Progenitor cell of endocrine pancreas (in vitro differentiated cells): Measurements from ENCODE around the gene MAML2. TPM values are rescaled to one million over a fixed set of nuclear protein-coding genes. Genes with fewer than 3 reads are reported as not detected.

Source experiments
- DNase-seq: peaks from one replicate; pipeline ENCODE4 v3.0.0; 2021; ENCODE audit warnings: low spot score; ENCODE audit not compliant: unreplicated experiment
- H3K27ac Mint-ChIP-seq: 2 replicates; pipeline ENCODE4 v1.8.0; 2021; ENCODE audit warnings: mild to moderate bottlenecking, moderate library complexity, mixed read lengths
- H3K27me3 Mint-ChIP-seq: 2 replicates; pipeline ENCODE4 v1.8.0; 2021; ENCODE audit warnings: mixed read lengths
- H3K36me3 Mint-ChIP-seq: 2 replicates; pipeline ENCODE4 v1.8.0; 2022; ENCODE audit warnings: mixed read lengths; ENCODE audit not compliant: insufficient read depth
- H3K4me1 Mint-ChIP-seq: 2 replicates; pipeline ENCODE4 v1.8.0; 2021; ENCODE audit warnings: low read depth, mixed read lengths
- H3K4me3 Mint-ChIP-seq: 2 replicates; pipeline ENCODE4 v1.8.0; 2021; ENCODE audit warnings: low read depth, mild to moderate bottlenecking, moderate library complexity, mixed read lengths
- H3K9me3 Mint-ChIP-seq: 2 replicates; pipeline ENCODE4 v1.8.0; 2021; ENCODE audit warnings: low read depth, mixed read lengths
- total RNA-seq: library from RNA; stranded (reverse); gene quantifications from 2 replicates; pipeline ENCODE4 v1.2.1, GENCODE V29; 2021
- TF ChIP-seq, protein P1 (sequence below): fragments of 200-600 bp; sonication (generic); IDR thresholded peaks from one replicate; pipeline ENCODE4 v1.5.0; 2021; ENCODE audit warnings: antibody characterized with exemption, mild to moderate bottlenecking; ENCODE audit not compliant: unreplicated experiment

MAML2 gene
- total RNA-seq, 1 donor from 2014 or later = 17.6 TPM

DNA sequence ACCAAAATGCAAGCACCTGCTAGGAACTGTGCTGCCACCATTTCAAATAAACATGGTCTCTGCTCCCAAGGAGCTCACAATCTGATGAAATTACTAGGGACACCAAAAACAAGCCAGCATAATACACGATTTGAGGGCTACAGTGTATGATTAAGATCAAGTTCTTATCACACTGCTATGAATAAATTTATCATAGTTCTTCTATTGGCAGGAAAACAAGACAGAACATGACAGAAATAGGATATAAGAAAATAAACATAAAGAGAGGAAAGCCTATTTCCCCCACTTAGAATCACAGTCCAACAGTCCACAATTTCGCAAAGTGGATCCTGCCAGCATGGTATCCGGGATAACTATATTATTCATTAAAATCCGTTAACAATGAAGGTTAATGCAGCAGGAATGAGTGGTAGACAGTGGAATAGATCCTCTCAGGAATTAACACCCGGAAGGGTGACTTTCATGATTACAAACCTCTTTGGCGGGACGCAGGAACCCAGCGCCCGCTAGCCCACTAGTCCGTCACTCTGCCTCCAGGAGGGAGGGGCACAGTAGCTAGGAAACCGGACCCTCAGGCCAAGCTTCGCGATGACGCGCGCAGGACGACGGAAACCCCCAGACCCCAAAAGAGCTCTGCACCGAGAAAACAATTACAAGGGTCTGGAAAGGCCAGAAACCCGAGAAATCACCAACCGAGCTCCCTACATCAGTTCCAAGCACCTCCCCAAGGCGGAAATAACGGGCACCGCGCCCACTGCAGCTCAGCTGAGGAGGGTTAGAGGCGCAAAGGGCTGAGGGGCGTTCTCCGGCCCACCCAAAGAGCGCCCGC is 46.1 kb upstream of the MAML2 start:
- TF ChIP-seq, protein P1, sequence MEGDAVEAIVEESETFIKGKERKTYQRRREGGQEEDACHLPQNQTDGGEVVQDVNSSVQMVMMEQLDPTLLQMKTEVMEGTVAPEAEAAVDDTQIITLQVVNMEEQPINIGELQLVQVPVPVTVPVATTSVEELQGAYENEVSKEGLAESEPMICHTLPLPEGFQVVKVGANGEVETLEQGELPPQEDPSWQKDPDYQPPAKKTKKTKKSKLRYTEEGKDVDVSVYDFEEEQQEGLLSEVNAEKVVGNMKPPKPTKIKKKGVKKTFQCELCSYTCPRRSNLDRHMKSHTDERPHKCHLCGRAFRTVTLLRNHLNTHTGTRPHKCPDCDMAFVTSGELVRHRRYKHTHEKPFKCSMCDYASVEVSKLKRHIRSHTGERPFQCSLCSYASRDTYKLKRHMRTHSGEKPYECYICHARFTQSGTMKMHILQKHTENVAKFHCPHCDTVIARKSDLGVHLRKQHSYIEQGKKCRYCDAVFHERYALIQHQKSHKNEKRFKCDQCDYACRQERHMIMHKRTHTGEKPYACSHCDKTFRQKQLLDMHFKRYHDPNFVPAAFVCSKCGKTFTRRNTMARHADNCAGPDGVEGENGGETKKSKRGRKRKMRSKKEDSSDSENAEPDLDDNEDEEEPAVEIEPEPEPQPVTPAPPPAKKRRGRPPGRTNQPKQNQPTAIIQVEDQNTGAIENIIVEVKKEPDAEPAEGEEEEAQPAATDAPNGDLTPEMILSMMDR = no peak
- peak overlapping the region; percentile 99 for H3K27ac Mint-ChIP-seq
- no peaks in the 10 kb centered on the region for H3K27me3 Mint-ChIP-seq
- H3K9me3 Mint-ChIP-seq = peaks cover 12% of the 10 kb centered on the region
- peak overlapping the region; percentile 96 for H3K4me3 Mint-ChIP-seq
- no peak for DNase-seq
- H3K36me3 Mint-ChIP-seq = peaks cover 16% of the 10 kb centered on the region
- H3K4me1 Mint-ChIP-seq = peaks cover 14% of the 10 kb centered on the region

DNA sequence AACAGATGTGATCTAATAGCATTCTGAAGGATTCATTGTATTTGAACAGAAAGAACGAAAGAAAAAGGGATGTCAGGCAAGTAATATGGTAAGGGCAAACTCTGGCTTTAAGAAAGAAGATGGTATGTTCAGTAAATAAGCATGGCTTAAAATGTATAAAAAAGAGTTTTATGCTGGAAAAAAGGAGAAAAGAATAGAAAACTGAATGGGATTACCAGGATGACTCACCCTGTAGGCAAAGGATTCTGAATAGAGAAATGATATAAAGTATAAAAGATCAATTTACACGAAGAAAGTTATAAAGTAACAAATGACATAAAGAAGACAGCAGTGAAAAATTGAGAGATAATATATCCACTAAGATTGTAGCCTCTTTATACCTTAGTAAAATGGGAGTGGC is 42.2 kb upstream of the MAML2 start:
- Mint-ChIP-seq H3K36me3 (peaks cover 5% of the 10 kb centered on the region), H3K4me1 (peaks cover 10% of the 10 kb centered on the region), H3K9me3 (no peaks in the 10 kb centered on the region), H3K27me3 (no peaks in the 10 kb centered on the region), H3K27ac (no peak overlapping the region), H3K4me3 (no peak overlapping the region)
- no peak for DNase-seq
- TF ChIP-seq, protein P1 = no peak

DNA sequence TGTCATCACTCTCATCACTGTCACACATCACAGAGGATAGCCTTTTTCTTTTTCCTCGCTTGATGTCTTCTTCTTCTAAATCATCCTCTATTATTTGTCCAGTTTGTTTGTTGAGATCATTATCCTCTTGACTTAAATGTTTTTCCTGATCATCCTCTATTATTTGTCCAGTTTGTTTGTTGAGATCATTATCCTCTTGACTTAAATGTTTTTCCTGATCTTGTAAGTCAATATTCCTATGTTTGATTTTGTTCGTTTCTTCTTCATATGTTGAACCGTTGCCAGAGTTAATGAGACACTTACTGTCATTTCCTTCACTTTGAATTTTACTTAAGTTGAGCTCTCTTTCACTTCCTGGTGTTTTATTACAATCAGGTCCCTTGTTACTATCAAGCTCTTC is 41.2 kb upstream of the MAML2 start:
- DNase-seq = no peak
- peaks cover 10% of the 10 kb centered on the region for H3K4me1 Mint-ChIP-seq
- no peak overlapping the region for H3K4me3 Mint-ChIP-seq
- H3K9me3 Mint-ChIP-seq = no peaks in the 10 kb centered on the region
- TF ChIP-seq, protein P1 = no peak
- H3K36me3 Mint-ChIP-seq = peaks cover 8% of the 10 kb centered on the region
- H3K27me3 Mint-ChIP-seq = no peaks in the 10 kb centered on the region
- no peak overlapping the region for H3K27ac Mint-ChIP-seq

DNA sequence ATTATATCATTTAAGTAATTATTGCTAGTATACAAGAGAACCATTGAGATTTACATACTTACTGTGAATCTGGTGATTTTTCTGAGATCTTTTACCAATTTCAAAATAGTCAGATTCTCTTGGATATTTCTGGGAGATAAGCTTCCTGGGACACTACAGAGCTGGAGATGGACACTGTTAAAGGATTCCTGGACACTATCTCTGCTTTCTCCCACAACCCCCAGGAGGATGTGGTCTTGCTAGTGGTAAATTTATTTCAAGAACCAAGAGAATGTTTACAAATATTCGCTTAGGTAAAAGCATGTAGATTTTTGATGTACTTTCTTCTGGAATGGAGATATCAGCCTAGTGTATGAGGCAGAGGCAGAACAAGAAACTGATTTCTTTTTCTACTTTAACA is 33.8 kb upstream of the MAML2 start:
- Mint-ChIP-seq H3K36me3 (peaks cover 14% of the 10 kb centered on the region), H3K9me3 (peaks cover 3% of the 10 kb centered on the region), H3K27ac (no peak overlapping the region), H3K27me3 (no peaks in the 10 kb centered on the region), H3K4me3 (no peak overlapping the region), H3K4me1 (peaks cover 2% of the 10 kb centered on the region)
- TF ChIP-seq, protein P1 = no peak
- no peak for DNase-seq

DNA sequence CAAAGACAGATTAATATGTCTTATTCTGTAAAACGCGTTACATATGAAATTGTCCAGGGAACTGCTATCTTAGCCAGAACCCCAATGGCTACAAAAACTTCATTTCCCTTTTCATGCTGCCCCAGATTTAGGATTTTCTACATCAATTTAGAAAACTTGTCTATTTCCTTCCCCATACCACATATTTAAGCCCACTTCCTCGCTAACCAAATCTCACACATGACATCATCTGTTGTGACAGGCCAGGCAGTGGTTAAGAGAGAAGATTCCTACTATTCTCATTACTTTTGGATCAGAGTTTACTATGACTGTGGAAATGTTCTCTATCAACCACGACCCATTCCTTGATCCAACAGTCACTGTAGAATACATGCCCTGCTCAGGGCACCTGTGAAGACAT is 30.8 kb upstream of the MAML2 start:
- Mint-ChIP-seq H3K36me3 (peaks cover 26% of the 10 kb centered on the region), H3K9me3 (peaks cover 9% of the 10 kb centered on the region), H3K4me3 (no peak overlapping the region), H3K27ac (no peak overlapping the region), H3K27me3 (no peaks in the 10 kb centered on the region), H3K4me1 (peaks cover 3% of the 10 kb centered on the region)
- no peak for DNase-seq
- TF ChIP-seq, protein P1 = no peak
